Measurements from ENCODE around the gene FBXO9. TPM values are rescaled to one million over a fixed set of nuclear protein-coding genes. Genes with fewer than 3 reads are reported as not detected.
"Not testable (repeated sequence)": the region's sequence is repeated elsewhere in the genome, so short reads cannot be mapped to it uniquely, and the experiment has no call there.

FBXO9 gene
- total and polyA plus RNA-seq, 5 donors, result 33.8 to 118 (median 90.1) TPM

DNA sequence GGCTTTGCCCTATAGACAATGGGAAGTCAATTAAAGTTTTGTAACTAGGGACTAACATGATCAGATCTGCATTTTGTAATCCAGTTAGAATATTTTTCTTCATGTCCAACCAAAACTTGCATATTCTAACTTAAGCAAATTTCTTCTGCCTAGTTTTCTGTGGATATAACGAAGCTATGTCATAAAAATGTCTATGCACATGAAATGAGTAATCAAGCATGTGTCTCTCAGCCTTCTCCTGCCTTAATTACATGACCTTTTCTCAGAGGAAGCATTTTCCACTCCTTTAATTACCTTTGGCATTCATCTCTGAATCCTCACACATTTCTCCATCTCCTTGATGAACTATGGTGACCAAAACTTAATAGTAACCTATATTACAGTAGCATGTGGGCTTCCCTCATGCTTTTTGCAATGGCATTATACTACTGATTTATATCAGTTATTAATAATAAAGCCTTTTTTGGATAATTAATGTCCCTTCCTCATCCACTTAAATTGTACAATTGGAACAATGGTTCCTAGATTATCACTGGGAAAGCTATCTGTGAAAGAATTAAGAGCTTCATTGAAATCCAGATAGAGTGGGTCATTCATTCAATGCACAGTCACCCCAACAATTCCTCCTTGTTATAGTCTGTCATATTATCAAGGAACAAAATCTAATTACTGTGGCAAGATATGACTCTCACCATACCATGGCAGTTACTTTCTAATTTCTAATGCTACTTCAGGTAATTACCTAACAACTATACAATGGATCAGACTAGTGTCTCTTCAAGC, 19.1 kb upstream of the FBXO9 start:
- H3K27ac ChIP-seq (ENCODE audit: low read length), result no peak overlapping the region
- intact Hi-C loops (cut with DNase I), result no loop called here
- H3K4me1 ChIP-seq (ENCODE audit: control insufficient read depth, insufficient read depth, low read length), result peaks cover 5% of the 10 kb centered on the region
- WGBS, result 99% methylated on average over 1 of the region's 1 CpG
- H3K27me3 ChIP-seq (ENCODE audit: control insufficient read depth, insufficient read depth), result no peaks in the 10 kb centered on the region
- H3K4me3 ChIP-seq (ENCODE audit: low read length), result no peak overlapping the region
- H3K9me3 ChIP-seq (ENCODE audit: control insufficient read depth, low read length), result no peaks in the 10 kb centered on the region
- no peak for ATAC-seq
- DNase-seq, result no peak

DNA sequence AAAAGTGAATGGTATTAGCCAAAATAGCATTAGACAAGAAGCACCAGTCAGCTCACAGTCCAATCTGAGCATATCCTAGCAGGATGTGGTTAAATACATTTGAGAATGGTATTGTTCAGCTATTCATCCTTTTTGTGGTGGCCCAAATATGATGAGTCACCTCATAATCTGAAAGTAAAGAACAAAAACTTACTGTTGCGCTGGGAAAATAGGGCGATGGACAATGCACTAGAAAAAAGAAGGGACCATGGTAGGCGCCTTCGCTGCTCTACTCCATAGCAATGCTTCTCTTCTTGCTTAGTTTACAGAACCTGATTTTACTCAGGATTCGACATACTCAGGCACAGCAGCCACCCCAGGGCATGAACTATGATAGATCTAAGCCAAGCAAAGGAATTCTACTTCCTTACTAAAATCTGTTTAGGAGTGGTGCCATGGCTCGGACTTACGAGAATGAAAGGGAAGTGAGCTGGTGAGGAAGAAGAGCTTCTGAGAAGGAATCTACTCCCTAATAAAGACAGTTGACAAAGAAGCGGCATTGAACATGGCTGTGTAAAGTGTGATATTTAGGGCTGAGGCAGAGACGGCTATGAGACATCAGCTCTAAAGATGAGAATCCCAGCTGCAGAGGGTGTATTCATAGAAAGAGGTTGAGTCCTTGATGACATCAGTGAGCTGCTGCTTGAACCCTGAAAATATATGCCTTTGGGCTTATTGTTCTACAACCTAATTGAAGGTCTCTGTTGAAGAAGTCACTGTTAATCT, 16.6 kb upstream of the FBXO9 start:
- ATAC-seq, result no peak
- no peak overlapping the region for H3K27ac ChIP-seq (ENCODE audit: low read length)

DNA sequence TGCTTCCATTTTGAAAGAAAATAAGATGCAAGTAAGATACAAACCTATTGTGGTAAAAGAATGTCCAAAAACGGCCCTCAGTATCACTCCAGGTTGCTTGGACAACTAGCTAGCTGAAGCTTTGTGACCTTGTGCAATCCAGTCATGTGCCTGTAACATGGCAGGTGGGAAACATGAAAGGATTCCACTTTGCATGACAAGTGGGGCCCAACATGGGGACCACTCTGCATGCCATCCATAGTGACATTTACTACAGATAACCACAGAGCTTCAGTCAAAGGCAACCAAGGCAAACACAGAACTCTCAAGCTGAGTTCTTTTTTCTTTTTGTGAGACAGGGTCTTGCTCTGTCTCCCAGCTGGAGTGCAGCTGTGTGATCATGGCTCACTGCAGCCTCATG, 15.8 kb upstream of the FBXO9 start:
- peaks cover 2% of the 10 kb centered on the region for H3K4me1 ChIP-seq (ENCODE audit: control insufficient read depth, insufficient read depth, low read length)
- H3K27me3 ChIP-seq (ENCODE audit: control insufficient read depth, insufficient read depth), result no peaks in the 10 kb centered on the region
- intact Hi-C loops (cut with DNase I), result no loop called here
- WGBS, result 61% methylated on average over 1 of the region's 1 CpG
- no peak for ATAC-seq
- no peak overlapping the region for H3K27ac ChIP-seq (ENCODE audit: low read length)
- no peaks in the 10 kb centered on the region for H3K9me3 ChIP-seq (ENCODE audit: control insufficient read depth, low read length)
- H3K4me3 ChIP-seq (ENCODE audit: low read length), result no peak overlapping the region
- DNase-seq, result no peak

More for the DNA sequence above, 16.6 kb upstream of the FBXO9 start:
- no peaks in the 10 kb centered on the region for H3K27me3 ChIP-seq (ENCODE audit: control insufficient read depth, insufficient read depth)
- WGBS, result 80% methylated on average over 9 of the region's 9 CpGs
- H3K4me3 ChIP-seq (ENCODE audit: low read length), result no peak overlapping the region
- intact Hi-C loops (cut with DNase I), result no loop called here
- H3K4me1 ChIP-seq (ENCODE audit: control insufficient read depth, insufficient read depth, low read length), result peaks cover 2% of the 10 kb centered on the region
- no peak for DNase-seq
- no peaks in the 10 kb centered on the region for H3K9me3 ChIP-seq (ENCODE audit: control insufficient read depth, low read length)

DNA sequence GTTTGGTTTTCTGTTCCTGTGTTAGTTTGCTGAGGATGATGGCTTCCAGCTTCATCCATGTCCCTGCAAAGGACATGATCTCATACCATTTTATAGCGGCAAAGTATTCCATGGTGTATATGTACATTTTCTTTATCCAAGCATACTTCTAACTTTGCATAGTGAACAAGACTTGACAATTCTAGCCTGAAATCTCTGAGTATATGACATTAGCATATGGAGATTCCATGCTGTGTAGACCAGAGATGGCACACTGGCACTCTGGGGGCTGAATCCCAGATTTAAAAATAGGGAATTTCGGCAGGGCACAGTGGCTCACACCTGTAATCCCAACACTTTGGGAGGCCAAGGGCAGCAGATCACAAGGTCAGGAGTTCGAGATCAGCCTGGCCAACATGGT, 13.1 kb upstream of the FBXO9 start:
- not testable (repeated sequence) for H3K27me3 ChIP-seq (ENCODE audit: control insufficient read depth, insufficient read depth); H3K27ac ChIP-seq (ENCODE audit: low read length); ATAC-seq; H3K4me1 ChIP-seq (ENCODE audit: control insufficient read depth, insufficient read depth, low read length); DNase-seq; H3K9me3 ChIP-seq (ENCODE audit: control insufficient read depth, low read length); H3K4me3 ChIP-seq (ENCODE audit: low read length)
- WGBS, result 97% methylated on average over 3 of the region's 3 CpGs
- intact Hi-C loops (cut with DNase I), result loop anchor here in 1 of 4 donors (10.0 kb wide), 1 partner anchor 47 kb away; no protein-coding TSS in a partner anchor

DNA sequence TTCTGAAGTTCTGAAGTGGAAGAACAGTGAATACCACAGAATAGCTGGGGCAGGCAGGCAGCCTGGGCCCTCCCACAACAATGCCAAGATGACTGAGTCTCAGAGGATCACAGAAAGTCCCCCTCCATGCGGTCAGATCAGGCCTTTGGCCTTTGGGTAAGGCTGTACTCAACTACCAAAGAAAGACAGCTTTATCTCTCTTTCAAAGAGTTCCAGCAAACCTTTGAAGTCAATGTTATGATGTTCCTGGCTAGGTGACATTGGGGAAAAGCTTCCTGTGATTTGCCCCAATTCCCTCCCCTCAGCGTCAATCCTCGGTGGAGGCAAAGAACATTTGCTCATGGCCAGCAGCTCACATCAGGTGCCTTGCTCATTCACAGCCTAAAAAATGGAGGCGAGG, 10.7 kb upstream of the FBXO9 start:
- no peaks in the 10 kb centered on the region for H3K9me3 ChIP-seq (ENCODE audit: control insufficient read depth, low read length)
- no peaks in the 10 kb centered on the region for H3K27me3 ChIP-seq (ENCODE audit: control insufficient read depth, insufficient read depth)
- WGBS, result 86% methylated on average over 4 of the region's 4 CpGs
- ATAC-seq, result no peak
- no peak for DNase-seq
- intact Hi-C loops (cut with DNase I), result loop anchor here in 1 of 4 donors (10.0 kb wide), 1 partner anchor 50 kb away; no protein-coding TSS in a partner anchor
- H3K27ac ChIP-seq (ENCODE audit: low read length), result no peak overlapping the region
- H3K4me1 ChIP-seq (ENCODE audit: control insufficient read depth, insufficient read depth, low read length), result peaks cover 4% of the 10 kb centered on the region
- H3K4me3 ChIP-seq (ENCODE audit: low read length), result no peak overlapping the region

DNA sequence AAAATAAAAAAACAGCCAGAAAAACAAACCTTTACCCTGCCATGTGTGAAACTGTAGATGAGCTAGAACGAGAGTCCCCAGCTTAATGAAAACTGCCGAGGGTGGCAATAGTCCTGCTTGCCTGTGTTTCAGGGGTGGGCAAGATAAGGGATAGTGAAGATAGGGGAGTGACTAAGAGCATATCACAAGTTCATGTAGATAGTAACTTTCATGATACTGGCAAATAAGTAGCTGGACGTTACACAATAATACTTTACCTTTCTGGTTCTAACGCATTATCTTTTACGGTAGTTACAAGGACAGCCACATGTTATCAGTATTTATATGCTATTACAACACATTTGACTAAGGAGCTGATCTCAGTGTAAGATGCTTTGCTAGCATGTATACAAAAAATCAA, 9.3 kb upstream of the FBXO9 start:
- intact Hi-C loops (cut with DNase I), result loop anchor here in 1 of 4 donors (10.0 kb wide), 1 partner anchor 51 kb away; no protein-coding TSS in a partner anchor
- no peaks in the 10 kb centered on the region for H3K9me3 ChIP-seq (ENCODE audit: control insufficient read depth, low read length)
- ATAC-seq (no peak), DNase-seq (no peak)
- WGBS, result 53% methylated on average over 5 of the region's 5 CpGs
- no peak overlapping the region for H3K27ac ChIP-seq (ENCODE audit: low read length)
- no peak overlapping the region for H3K4me3 ChIP-seq (ENCODE audit: low read length)
- no peaks in the 10 kb centered on the region for H3K27me3 ChIP-seq (ENCODE audit: control insufficient read depth, insufficient read depth)
- H3K4me1 ChIP-seq (ENCODE audit: control insufficient read depth, insufficient read depth, low read length), result peaks cover 6% of the 10 kb centered on the region

DNA sequence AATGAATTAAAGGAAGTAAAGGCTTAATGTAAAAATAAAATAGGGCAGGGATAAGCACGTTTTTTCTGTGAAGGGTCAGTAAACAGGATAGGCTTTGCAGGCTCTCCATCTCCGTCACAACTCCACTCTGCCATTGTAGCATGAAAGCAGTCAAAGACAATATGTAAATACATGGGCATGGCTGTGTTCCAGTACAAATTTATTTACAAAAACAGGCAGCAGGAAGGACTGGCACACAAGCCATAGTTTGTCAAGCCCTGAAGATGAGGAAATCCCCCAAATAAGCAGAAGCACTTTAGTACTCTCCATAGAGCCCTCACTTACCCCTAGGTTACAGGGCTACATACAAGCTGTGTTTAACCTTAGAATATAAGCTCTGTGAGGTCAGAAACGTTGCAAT, 8.9 kb upstream of the FBXO9 start:
- DNase-seq (no peak), ATAC-seq (no peak)
- Histone ChIP-seq H3K9me3 (ENCODE audit: control insufficient read depth, low read length) (no peaks in the 10 kb centered on the region), H3K27ac (ENCODE audit: low read length) (no peak overlapping the region), H3K27me3 (ENCODE audit: control insufficient read depth, insufficient read depth) (no peaks in the 10 kb centered on the region), H3K4me3 (ENCODE audit: low read length) (no peak overlapping the region), H3K4me1 (ENCODE audit: control insufficient read depth, insufficient read depth, low read length) (peaks cover 6% of the 10 kb centered on the region)
- WGBS, result 42% methylated on average over 3 of the region's 3 CpGs
- intact Hi-C loops (cut with DNase I), result loop anchor here in 1 of 4 donors (10.0 kb wide), 1 partner anchor 51 kb away; no protein-coding TSS in a partner anchor

DNA sequence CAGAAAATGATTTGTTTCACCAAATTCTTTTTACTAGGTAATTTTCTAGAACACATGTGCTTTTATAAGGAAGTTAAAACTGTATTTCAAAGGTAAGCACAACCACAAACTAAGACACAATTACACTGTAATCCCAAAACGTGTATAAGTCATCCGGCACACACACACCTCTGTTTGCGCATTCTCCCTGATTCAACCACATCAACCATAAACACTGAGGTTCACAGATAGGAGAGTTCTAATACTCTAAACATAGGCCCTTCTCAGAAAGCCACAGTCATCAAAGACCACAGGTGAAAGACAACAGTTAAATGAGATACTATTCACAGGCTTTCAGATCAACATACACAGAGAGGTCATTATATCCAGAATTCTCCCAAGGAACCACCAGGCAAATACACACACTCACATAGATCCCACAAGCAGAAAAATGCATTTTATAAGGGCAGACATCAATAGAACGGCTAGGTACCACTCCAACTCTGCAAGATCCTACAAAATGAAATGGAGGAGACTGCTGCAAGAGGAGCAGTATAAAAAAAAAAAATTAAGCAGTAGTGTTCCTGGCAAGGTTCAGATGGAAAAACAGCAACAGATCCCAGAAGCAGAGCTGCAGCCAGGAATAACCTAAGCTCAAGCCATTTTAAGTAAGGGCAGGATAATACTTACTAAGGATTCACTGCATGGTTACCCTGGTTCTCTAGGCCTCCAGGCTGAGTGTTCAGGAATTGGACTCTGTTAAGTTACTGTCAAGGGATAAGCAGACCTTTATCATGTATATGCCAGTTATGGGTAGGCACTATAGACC, 6.6 kb upstream of the FBXO9 start:
- Histone ChIP-seq H3K27ac (ENCODE audit: low read length) (no peak overlapping the region), H3K4me3 (ENCODE audit: low read length) (no peak overlapping the region), H3K27me3 (ENCODE audit: control insufficient read depth, insufficient read depth) (no peaks in the 10 kb centered on the region), H3K4me1 (ENCODE audit: control insufficient read depth, insufficient read depth, low read length) (peaks cover 6% of the 10 kb centered on the region), H3K9me3 (ENCODE audit: control insufficient read depth, low read length) (no peaks in the 10 kb centered on the region)
- ATAC-seq (no peak), DNase-seq (no peak)
- 85% methylated on average over 4 of the region's 4 CpGs for WGBS
- intact Hi-C loops (cut with DNase I), result loop anchor here in 1 of 4 donors (10.0 kb wide), 1 partner anchor 54 kb away; no protein-coding TSS in a partner anchor

DNA sequence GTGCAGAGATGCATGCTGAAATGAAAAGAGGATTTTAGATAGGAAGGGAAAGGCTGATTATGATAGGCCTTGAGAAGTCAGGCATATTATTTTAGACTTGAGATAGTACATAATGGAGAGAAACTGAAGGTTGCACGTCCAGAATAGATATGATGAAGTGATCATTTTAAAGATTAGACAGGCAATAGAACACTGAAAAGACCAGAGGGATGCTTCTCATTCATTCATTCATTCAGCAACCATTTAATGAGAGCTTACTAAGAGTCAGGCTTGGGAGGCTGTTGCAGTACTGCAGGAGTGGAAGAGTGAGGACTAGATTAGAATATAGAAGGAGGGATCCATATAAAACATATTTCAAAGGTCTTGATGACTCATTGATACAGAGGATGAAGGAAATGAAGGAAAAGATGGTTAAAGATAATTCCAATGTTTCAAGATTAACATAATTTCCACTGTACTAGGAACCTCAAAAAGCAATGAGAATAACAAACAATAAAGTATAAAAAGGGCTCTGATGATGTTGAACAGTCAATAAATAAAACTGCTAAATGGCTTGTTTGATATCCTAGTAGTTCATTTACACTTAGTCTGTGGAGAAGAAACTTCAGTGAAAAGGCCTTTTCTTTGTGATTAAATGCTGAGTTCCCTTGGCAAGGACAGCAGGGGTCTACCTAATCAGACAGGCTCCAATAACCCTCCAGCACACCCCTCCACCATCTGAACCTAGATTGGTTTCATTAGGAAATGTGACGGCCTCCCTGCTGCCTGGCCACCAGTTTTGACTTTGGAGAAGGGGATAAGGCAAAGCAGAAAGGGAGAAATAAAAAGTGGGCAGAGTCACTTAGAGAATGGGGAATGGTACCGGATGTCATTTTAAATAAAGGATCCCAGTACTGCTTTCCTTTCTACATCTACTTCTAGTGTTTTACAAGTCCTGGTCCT, 5.3 kb upstream of the FBXO9 start:
- 24% methylated on average over 3 of the region's 3 CpGs for WGBS
- no peaks in the 10 kb centered on the region for H3K27me3 ChIP-seq (ENCODE audit: control insufficient read depth, insufficient read depth)
- peak overlapping the region; percentile 51 for H3K27ac ChIP-seq (ENCODE audit: low read length)
- intact Hi-C loops (cut with DNase I), result loop anchor here in 1 of 4 donors (10.0 kb wide), 1 partner anchor 55 kb away; no protein-coding TSS in a partner anchor
- no peak for ATAC-seq
- no peak for DNase-seq
- peaks cover 6% of the 10 kb centered on the region for H3K4me1 ChIP-seq (ENCODE audit: control insufficient read depth, insufficient read depth, low read length)
- H3K9me3 ChIP-seq (ENCODE audit: control insufficient read depth, low read length), result no peaks in the 10 kb centered on the region
- H3K4me3 ChIP-seq (ENCODE audit: low read length), result peak overlapping the region; percentile 63

DNA sequence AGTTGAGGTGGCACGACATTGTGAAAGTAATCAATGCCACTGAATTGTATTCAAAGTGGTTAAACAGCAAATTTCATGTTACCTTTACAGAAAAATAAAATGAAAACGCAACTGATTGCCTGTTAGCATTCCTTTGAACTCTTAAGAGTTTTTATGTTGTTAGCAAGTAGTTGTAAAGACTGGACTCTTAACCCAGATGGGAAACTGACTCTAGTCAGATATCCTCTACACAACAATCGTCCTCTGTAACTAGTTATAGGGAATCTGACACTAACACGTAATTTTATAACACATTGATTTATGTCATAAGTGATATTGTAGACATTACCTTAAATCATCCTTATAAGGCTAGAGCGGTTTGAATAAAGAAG, 3.0 kb upstream of the FBXO9 start:
- Histone ChIP-seq H3K4me3 (ENCODE audit: low read length) (peak overlapping the region; percentile 63), H3K27me3 (ENCODE audit: control insufficient read depth, insufficient read depth) (no peaks in the 10 kb centered on the region), H3K4me1 (ENCODE audit: control insufficient read depth, insufficient read depth, low read length) (peaks cover 6% of the 10 kb centered on the region), H3K27ac (ENCODE audit: low read length) (no peak overlapping the region), H3K9me3 (ENCODE audit: control insufficient read depth, low read length) (no peaks in the 10 kb centered on the region)
- ATAC-seq (no peak), DNase-seq (no peak)
- WGBS, result 24% methylated on average over 5 of the region's 5 CpGs
- intact Hi-C loops (cut with DNase I), result no loop called here

All from right cardiac atrium (tissue), 5 donors.